CD4-positive, alpha-beta T cell treated with Interleukin-17A for 1 hour (primary cell): ENCODE data around the gene MAPK4.

ENCODE experiments used
- DNase-seq: peaks from one replicate; pipeline ENCODE4 v3.0.0-alpha.2; 2020

Gene MAPK4

GRCh38 chr18:50626317-50626716 lies 66.4 kb downstream of the MAPK4 start:
- DNase-seq = no peak

DNA sequence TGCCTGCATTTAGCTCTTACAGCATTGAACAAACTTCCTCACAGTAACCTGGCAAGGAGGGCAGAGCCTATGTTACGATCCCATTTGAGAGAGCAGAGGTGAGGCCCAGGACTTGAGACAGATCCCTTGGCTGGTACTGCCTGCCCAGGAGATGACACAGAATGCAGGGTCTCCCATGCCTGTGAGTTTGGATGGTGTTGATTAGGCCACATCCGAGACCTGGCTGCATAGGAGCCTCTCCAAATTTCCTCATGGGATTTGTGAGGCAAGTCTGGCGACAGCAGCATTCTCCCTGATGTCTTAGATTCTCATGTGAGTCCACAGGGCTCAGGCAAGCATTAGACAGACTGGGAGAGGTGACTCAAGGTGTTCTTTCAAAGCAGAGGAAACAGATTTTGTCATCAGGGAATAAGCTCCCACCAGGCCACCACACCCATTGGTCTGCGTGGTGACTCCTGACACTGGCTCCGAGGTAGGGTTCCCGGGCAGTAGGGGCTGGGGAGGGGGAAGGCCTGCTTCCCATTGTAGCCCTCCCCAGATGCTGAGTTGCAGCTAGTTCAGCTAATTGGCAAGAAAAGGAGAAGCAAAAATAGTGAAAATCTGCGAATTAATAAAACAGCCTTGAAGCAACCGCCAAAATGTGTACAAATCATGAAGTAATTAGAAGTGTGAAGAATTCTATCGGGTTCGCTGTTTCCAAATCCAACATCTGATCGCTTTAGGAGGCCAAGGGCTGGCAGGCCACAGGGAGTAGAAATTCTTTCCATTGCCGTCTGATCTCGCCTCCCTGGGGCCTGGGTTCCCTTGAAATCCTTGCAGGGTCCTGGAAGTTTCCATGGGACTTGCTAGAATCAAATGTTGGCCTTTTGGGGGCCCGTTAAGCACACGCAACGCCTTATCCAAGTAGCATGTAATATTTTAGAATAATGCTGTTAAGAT lies 68.0 kb downstream of the MAPK4 start:
- DNase-seq = no peak

DNA sequence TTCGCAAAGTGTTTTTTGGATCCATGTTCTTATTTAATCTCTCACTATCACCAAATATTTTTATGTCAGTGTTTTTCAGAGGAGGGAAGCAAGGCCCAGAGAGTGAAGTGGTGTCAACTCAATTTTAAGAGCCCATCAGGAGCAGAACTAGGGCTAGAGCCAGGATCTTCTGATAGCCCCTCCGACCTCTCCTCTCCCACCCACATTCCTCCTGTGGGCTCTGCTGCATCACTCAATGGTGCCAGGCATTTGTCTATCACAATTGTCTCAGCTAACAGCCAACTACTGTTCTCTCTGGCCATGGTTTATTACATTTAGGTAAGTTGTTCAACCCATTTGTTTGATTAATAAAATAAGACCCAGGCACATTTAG lies 68.6 kb downstream of the MAPK4 start:
- no peak for DNase-seq

DNA sequence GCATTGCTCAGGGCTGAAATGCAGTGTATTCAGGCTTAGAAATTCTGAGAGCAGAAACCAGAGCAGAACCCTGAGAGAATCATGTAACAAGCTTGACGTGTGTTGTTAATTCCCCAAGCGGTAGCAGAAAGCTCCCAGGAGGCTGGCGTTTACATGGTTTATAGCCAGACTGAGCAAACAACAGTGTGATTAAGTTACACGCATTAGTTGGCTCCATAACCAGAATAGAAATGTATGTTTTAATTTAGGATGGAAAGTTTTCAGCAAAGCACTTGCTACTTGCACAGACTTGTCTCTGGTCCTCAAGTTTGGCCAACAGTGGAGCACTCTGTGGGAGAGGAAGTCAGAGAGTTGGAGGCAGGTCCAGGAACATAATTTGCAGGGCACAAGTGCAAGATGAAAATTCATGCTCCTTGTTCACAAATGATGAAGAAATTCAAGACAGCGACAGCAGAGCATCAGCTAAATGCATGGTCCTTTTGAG lies 69.3 kb downstream of the MAPK4 start:
- DNase-seq = no peak

DNA sequence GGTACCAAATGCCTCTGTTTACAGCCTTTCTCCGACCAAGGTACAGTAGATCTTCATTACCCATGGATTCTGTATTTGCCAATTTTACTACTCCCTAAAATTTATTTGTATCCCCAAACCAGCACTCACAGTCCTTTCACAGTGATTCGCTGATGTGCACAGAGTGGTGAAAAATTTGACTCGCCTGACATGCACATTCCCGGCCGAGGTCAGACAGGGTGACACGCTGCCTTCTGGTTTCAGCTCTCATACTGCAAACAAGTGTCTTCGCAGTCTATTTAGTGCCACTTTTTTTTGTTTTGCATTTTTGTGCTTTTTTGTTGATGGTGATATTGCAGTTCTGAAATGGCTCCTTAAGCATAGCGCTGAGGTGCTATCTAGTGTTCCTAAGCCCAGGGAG lies 71.0 kb downstream of the MAPK4 start:
- no peak for DNase-seq

- no peak for DNase-seq
Observed at GRCh38 chr18:50632895-50633515, 73.1 kb downstream of the MAPK4 start.

DNA sequence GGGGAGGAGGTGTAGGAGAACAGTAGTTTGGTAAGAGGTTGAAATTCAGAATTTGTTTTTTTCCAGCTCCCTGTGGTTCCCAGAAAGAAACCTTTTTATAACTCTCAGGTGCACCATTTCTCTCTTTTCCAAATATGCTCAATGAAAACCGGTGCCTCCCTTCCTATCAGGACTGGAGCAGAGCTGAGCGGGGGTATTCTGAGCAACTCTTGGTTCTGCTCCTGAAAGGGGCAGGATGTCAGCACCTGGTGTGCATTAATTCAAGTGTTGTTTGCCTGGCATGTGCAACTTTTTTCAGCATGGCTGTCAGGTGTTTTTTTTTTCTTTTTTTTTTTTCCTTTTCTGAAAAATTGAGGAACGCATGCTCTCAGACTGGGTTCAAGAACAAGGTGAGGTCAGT lies 74.1 kb downstream of the MAPK4 start:
- no peak for DNase-seq

GRCh38 chr18:50636366-50637057 lies 76.6 kb downstream of the MAPK4 start:
- no peak for DNase-seq

DNA sequence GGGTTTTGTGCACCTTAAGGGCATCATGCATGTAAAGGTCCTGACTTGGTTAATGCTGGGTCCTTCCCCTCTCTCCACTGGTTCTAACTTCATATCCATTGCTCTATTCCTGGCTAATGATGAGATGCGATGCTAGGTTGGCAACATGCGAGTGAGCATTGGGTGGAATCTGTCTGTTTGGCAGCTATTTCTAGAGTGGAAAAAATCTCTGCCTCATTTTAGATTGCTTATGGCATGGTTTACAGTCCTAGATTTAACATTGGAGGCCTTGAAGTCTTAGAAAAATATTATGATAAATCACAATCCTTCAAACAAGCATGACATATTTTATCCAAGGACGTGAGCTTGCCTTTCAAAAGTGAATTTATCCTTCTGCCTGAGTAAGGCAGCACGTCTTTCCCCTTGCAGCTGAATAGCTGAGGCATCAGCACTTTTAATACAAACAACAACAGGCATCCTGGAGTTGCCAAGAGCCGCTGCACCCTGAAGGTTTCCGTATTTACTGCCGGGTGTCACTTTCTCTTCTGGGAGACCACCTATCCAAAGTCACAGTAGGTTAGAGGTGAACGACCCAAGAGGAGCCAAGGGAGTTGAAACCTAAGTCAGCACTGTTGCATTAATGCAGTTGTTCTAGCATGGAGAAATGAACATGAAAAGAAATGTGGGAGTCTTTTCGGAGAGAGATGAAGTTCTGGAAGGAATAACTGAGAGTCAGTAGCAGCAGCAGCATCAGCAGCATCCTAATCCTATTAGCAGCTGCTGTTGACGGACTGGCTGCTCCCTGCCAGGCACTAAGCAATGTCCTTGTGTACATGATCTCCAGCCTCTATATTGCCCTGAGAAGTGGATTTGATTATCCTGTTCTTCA lies 78.4 kb downstream of the MAPK4 start:
- no peak for DNase-seq

- DNase-seq = no peak
Observed at GRCh38 chr18:50638884-50639420, 79.1 kb downstream of the MAPK4 start.

DNA sequence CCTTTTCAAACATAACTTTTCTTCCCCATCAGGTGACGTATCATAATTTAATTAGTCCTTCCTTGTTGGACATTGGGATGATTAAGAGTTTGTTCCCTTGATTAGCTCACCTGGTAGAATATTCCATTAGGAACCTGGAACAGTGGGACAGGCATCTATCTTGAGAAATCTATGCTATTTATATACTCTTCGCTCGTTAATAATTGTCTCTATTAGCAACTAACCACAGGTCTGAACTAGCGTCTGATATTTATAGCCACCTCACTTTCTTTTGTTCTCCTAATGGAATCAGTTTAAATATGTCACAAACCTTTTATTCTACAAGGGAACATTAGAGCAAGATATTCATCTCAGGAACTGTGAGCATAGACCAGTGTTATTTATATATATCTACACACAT lies 79.8 kb downstream of the MAPK4 start:
- no peak for DNase-seq

GRCh38 chr18:50642439-50642838 lies 82.6 kb downstream of the MAPK4 start:
- DNase-seq = no peak

- DNase-seq = no peak
Observed at GRCh38 chr18:50644146-50644545, 84.3 kb downstream of the MAPK4 start.

GRCh38 chr18:50644807-50645206 lies 84.9 kb downstream of the MAPK4 start:
- DNase-seq = no peak

DNA sequence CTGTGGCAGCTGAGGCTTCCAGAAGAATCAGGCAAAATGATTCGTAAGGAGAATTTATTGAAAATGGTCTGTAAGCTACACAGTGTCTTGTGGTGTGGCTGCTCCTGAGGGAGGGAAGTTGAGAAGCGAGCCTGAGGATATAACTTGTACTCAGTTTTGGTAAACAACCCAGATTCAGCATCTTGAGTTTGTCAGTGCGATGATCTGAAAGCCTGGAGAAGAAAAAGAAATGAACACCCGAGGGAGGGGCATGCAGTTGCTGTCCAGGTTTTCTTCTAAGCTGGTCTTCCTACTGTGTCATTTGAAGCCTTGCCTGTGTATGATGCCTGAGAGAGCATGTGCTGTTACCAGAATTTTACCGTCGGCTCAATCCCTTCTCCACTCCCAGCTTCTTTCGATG lies 87.3 kb downstream of the MAPK4 start:
- DNase-seq = no peak

GRCh38 chr18:50647792-50648191 lies 87.9 kb downstream of the MAPK4 start:
- no peak for DNase-seq

GRCh38 chr18:50649821-50650220 lies 89.9 kb downstream of the MAPK4 start:
- no peak for DNase-seq

DNA sequence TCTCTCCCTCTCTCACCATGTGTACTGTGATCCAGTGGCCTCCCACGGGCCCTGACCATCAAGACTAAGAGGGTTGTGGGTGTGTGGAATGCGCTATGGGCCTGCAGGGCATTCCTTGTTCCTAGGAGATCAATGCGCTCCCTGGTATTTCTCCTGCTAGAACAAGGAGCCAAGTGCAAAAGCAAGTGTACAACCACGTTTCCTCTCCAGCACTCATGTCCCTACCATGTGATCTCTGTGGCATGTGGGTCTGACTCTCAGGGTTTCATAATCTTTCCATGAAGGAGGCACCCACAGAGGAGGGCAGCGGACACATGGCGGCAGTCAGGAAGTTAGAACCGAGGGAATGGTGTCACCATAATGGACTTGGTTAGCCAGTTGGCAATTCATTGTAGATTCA lies 91.4 kb downstream of the MAPK4 start:
- DNase-seq = no peak

DNA sequence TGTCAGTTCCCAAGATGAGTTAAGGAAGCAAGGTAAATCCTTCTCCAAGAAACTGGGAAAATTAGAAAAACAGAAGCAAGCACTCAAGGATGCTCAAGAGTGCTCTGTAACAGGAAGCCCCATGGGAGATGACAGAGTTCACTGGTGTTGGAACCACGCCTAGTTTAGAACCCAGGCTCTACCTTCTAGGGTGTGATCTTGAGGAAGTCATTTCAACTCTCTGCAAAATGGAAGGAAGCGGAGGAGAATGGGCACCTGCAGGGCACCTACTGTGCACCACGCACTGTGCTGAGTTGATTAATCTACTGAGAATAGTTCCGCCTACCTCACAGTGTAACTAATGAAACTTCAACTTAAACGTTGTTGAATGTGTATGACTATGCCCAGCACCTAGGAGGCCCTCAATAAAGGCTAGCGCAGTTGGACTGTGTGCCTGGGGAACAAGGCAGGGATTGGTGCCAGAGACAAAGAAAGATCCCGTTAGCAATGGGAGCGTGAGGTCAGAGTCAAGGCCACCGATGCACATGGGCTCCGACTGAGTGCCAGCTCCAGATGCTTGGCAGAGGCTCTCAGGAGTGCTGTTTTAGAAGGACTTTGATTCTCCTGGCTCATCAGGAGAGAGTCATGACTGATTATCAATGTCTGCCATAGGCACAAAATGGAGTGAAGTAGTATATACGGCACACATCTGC lies 93.7 kb downstream of the MAPK4 start:
- no peak for DNase-seq

DNA sequence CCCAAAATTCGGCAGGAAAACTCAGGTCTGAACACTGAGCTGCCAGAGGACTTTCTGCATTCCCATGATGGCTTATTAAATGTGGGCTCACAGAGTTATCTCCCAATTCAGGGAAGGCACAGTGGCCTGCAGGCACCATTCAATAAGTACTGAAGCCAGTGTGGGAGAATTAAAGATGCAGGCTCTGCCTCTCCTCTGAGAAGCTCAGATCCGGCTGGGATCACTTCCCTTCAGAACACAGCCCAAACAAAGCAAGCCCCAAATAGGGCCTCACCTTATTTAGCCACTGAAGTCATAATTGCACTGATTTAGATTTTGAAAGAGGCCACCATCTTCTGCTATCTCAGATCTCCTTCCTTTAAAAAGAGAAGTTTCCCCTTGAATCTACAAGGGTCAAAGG lies 94.3 kb downstream of the MAPK4 start:
- DNase-seq = no peak

DNA sequence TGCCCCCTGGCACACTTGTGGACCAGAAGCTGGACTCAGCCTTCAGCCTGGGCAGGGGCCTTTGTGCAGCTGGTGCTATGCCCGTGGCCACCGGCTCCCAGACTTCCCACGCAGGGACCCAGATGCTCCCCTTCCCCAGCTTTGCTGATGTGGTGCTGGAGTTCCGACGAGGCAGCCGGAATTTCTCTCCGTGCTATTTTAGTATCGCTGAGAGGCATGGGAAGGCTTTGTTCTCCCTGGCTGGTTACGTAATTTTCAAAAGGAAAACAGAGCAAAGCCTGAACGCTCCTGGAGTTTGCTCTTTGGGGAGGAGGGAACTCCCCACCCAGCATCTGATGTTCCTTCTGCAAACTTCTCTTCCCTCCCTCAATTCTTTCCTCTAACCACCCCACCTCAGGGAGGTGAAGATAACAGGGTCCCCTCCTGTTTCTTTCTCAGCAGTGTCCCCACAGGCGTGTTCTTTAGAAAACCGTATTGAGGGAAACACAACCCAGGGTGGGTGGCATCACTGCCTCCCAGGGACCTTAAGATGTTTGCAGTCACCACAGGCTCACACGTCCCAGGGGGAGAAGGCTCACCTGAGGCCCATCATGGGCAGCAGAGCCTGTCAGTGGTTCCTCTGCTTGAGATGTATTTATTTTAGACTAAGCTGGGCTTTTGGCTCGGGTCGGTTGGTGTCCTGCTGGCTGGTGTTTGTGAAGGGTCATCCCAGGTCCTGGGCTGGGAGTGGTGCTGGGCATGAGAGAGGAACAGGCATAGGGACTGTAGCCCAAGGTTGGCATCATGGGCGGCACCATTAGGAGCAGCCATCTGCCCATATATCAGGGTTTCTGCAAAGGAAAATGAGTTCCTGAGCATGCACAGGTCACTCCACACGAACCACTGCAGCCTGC lies 95.0 kb downstream of the MAPK4 start:
- DNase-seq = no peak
